ENCODE data around the gene SRGAP1.

Gene SRGAP1

GRCh38 chr12:63940310-63941005 lies 96.0 kb downstream of the SRGAP1 start:
- no peak for DNase-seq (ENCODE audit: low read depth)

GRCh38 chr12:63941166-63941800 lies 96.8 kb downstream of the SRGAP1 start:
- DNase-seq (ENCODE audit: low read depth) = no peak

GRCh38 chr12:63941879-63942278 lies 97.4 kb downstream of the SRGAP1 start:
- no peak for DNase-seq (ENCODE audit: low read depth)

GRCh38 chr12:63942464-63943241 lies 98.2 kb downstream of the SRGAP1 start:
- DNase-seq (ENCODE audit: low read depth) = no peak

GRCh38 chr12:63944034-63944579 lies 99.6 kb downstream of the SRGAP1 start:
- no peak for DNase-seq (ENCODE audit: low read depth)

GRCh38 chr12:63944586-63945228 lies 100.2 kb downstream of the SRGAP1 start:
- no peak for DNase-seq (ENCODE audit: low read depth)

- no peak for DNase-seq (ENCODE audit: low read depth)
These were observed 101.3 kb downstream of the SRGAP1 start for GRCh38 chr12:63945777-63946176.

- DNase-seq (ENCODE audit: low read depth) = no peak
These were observed 103.7 kb downstream of the SRGAP1 start for GRCh38 chr12:63948211-63948610.

GRCh38 chr12:63949902-63950301 lies 105.4 kb downstream of the SRGAP1 start:
- DNase-seq (ENCODE audit: low read depth) = no peak

- DNase-seq (ENCODE audit: low read depth) = no peak
These were observed 108.5 kb downstream of the SRGAP1 start for GRCh38 chr12:63952995-63953394.

GRCh38 chr12:63955831-63956666 lies 111.5 kb downstream of the SRGAP1 start:
- peak; percentile 60 for DNase-seq (ENCODE audit: low read depth)

GRCh38 chr12:63957496-63957895 lies 113.0 kb downstream of the SRGAP1 start:
- DNase-seq (ENCODE audit: low read depth) = no peak

- no peak for DNase-seq (ENCODE audit: low read depth)
These were observed 114.5 kb downstream of the SRGAP1 start for GRCh38 chr12:63958876-63959580.

- DNase-seq (ENCODE audit: low read depth) = no peak
These were observed 116.5 kb downstream of the SRGAP1 start for GRCh38 chr12:63961048-63961447.

GRCh38 chr12:63961543-63961942 lies 117.0 kb downstream of the SRGAP1 start:
- no peak for DNase-seq (ENCODE audit: low read depth)

GRCh38 chr12:63963868-63964267 lies 119.4 kb downstream of the SRGAP1 start:
- DNase-seq (ENCODE audit: low read depth) = no peak

- DNase-seq (ENCODE audit: low read depth) = no peak
These were observed 119.8 kb downstream of the SRGAP1 start for GRCh38 chr12:63964301-63964700.

- peak; percentile 15 for DNase-seq (ENCODE audit: low read depth)
These were observed 121.6 kb downstream of the SRGAP1 start for GRCh38 chr12:63965936-63966605.

- no peak for DNase-seq (ENCODE audit: low read depth)
These were observed 122.1 kb downstream of the SRGAP1 start for GRCh38 chr12:63966606-63966975.
